Keratinocyte (primary cell): ENCODE measurements around the gene SEC22A.

Experiments
- CTCF ChIP-seq, 3 experiments: IDR thresholded peaks in 1 of 3; conservative IDR thresholded peaks in 1 of 3; optimal IDR thresholded peaks in 1 of 3; 2 replicates in 2 of 3; 3 replicates in 1 of 3; pipeline versions ENCODE3 to v1.5.1; 2011; ENCODE audit warnings: low read length in 3 of 3, mild to moderate bottlenecking in 3 of 3, moderate library complexity in 2 of 3, control low read depth in 1 of 3, inconsistent platforms in 1 of 3; ENCODE audit not compliant: insufficient read depth in 2 of 3; ENCODE audit errors: extremely low read depth in 1 of 3
- EZH2 ChIP-seq: IDR thresholded peaks from one replicate; pipeline ENCODE4 v1.6.1; 2012; ENCODE audit warnings: inconsistent platforms, mild to moderate bottlenecking, low read length, moderate library complexity

- peak; percentile 84 to 94 (median 86) for TF ChIP-seq CTCF (optimal IDR thresholded peaks at IDR 0.05 in 1 of 3, IDR thresholded peaks at IDR 0.05 in 1 of 3, conservative IDR thresholded peaks at IDR 0.05 in 1 of 3; ENCODE audit: extremely low read depth in 1 of 3, insufficient read depth in 2 of 3, low read length in 3 of 3)
- TF ChIP-seq EZH2 = no peak
Observed at GRCh38 chr3:123286308-123287023, 84.7 kb downstream of the SEC22A start.
